Measurements from ENCODE around the gene PATJ.
A peak's percentile ranks its signal among the peaks of the same experiment; 100 is the strongest.

The PATJ gene

DNA sequence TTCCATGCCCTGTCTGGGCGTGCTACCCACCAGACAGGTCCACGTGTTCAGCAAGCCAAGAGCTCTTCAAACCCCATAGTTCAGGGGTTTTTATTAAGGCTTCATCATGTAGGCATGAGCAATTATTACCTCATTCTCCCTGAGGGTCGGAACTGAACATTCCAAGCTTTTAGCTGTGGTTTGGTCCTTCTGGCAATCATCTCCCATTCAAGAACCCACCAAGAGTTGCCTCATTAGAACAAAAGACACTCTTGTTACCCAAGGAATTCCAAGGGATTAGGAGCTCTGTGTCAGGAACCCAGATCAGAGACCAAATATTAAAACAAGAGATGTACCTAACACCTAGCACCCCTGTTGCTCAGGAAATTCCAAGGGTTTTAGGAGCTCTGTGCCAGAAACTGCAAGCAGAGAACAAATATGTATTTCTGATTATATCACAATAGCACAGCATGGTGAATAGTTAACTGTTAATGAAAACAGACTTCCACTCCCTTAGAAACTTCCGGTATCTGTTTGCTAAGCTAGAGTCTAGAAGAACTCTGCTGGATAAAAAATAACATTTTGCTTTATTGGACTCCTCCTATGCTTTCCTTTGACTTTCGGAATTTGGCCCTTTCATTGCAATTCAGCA lies 251.2 kb downstream of the PATJ start:
- DNase-seq (ENCODE audit: low spot score): no peak

- DNase-seq (ENCODE audit: low spot score): no peak
Measured at GRCh38 chr1:61995641-61996040, 253.4 kb downstream of the PATJ start.

DNA sequence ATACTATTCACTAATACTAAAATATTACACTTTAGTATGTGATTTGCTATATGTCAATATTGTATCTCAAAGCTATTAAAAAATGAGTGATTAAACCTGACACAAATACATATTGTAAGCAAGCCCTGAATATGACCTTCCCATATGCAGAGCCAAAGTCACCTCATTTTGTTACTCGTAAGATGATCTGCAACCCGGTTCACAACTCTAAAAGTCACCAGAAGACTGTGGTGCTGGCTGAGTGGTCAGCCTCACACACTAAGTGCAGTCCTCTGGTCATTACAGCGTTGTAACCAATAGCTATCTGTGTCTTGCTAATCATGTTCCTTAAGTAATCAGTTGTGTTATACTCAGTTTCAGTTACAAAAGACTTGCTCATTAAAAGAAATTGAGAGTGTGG lies 254.8 kb downstream of the PATJ start:
- DNase-seq (ENCODE audit: low spot score): no peak

GRCh38 chr1:62003777-62004176 lies 261.5 kb downstream of the PATJ start:
- no peak for DNase-seq (ENCODE audit: low spot score)

DNA sequence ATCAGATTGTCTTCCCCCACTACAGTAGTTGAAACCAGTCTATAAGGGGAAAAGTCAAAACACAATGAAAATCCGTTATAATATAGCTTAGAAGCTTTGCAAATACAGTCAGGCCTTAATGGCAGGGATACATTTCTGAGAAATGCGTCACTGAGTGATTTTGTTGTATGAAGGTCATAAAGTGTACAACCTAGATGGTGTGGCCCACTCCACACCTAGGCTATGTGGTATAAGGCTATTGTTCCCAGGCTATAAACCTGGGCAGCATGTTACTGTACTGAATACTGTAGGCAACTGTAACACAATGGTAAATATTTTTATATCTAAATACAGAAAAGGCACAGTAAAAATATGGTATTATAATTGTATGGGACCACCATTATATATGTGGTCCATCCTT lies 264.4 kb downstream of the PATJ start:
- no peak for DNase-seq (ENCODE audit: low spot score)

DNA sequence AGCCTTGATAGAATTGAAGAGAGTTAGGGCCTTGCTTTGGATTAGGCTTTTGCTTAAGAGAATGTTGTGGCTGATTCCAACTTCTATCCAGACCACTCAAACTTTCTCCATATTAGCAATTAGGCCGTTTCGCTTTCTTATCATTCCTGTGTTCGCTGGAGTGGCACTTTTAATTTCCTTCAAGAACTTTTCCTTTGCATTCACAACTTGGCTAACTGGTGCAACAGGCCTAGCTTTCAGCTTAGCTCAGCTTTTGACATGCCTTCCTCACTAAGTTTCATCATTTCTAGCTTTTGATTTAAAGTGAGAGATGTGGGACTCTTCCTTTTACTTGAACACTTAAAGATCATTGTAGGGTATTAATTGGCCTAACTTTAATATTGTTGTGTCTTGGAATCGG lies 268.7 kb downstream of the PATJ start:
- DNase-seq (ENCODE audit: low spot score): no peak

DNA sequence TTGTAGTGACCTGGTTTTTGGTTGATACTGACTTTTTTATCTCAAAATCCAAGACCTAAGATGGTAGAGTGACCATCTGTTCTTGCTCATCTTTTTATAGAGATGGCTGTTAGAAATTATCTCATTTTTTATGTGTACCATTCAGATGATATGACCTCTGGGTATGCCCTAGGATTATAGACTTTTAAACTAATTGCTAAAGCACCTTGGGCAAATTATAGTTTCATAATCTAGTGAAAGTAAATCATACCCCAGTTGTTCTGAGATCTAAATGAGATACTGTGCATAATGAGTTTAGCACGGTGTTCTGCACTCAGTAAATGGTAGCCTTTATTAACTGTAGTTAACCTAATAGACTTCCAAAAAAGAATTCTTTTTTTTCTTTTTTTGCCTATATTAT lies 269.8 kb downstream of the PATJ start:
- no peak for DNase-seq (ENCODE audit: low spot score)

DNA sequence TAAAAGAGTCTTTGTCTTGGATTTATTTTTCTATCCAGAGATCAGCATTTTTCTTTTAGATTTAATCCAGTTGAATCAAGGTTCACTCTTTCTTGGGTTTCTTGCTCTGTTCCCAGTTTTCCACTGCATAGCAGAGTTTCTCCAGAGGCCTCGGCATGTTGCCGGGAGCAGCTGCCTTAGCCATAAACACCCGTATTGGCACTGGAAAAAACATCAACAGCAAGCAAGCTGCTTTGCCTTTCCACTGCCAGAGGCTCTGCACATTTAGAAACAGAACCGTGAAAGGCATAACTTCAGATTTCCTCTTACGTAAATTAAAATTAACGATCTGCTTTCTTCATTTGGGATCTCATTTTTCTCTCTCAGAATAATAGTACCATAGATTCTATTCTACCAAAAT lies 270.6 kb downstream of the PATJ start:
- no peak for DNase-seq (ENCODE audit: low spot score)

DNA sequence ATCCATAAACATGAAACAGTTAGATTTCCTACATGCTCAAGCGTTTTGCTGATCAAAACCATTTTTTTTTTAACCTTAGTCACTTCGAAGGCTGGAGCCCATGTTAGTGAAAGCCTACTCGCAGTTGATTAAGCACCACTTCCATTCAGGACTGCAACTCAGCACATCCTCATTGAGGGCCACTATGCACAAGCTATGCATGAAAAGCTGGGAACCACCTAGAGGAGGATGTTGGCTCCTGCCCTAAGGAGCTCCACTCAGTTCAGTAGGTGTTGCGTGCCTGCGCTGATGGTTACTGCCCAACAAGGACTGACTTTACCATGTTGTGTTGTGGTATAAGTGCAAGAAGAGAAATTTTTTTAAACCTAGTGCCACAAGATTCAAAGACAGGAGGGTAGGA lies 271.0 kb downstream of the PATJ start:
- DNase-seq (ENCODE audit: low spot score): no peak

- no peak for DNase-seq (ENCODE audit: low spot score)
Measured at GRCh38 chr1:62022382-62022983, 280.2 kb downstream of the PATJ start.

GRCh38 chr1:62024690-62025089 lies 282.4 kb downstream of the PATJ start:
- DNase-seq (ENCODE audit: low spot score): no peak

DNA sequence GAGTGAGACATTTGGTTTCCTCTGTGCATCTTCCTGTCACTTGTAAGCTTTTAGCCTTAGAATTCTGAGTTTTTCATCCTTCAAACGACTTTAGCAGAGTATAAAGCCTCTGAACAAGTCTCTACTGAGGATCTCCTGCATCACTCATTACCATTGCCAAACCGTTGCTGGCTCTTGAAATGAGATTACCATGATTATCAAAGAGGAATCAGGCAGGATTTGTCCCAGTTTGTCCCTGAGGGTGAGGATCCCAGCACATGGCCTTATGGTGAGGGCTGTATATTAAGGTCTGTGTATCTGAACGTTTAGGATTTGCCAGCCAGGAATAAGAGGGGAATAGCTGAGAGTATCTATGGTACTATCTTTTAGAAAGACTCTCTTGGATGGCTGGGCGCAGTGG lies 282.9 kb downstream of the PATJ start:
- DNase-seq (ENCODE audit: low spot score): no peak

GRCh38 chr1:62025892-62026291 lies 283.6 kb downstream of the PATJ start:
- DNase-seq (ENCODE audit: low spot score): no peak

- DNase-seq (ENCODE audit: low spot score): no peak
Measured at GRCh38 chr1:62029704-62030103, 287.4 kb downstream of the PATJ start.

DNA sequence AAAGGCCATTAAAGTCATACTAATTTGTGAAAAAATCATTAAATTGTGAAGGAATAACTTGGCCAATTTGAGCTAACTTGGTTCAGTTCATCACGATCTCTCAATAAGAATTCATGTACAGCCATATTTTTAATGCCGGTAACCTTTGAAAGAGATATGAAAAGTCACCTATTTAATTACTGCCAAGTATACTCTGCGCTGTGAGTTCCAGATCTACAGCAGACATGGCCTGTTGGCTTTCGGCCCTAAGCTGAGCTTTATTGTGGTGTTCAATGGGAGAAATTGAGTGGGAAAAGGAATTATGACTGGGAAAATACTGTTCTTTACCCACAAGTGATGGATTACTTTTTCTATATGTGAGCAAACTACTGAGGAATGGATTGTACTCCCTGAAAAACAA lies 292.5 kb downstream of the PATJ start:
- no peak for DNase-seq (ENCODE audit: low spot score)

DNA sequence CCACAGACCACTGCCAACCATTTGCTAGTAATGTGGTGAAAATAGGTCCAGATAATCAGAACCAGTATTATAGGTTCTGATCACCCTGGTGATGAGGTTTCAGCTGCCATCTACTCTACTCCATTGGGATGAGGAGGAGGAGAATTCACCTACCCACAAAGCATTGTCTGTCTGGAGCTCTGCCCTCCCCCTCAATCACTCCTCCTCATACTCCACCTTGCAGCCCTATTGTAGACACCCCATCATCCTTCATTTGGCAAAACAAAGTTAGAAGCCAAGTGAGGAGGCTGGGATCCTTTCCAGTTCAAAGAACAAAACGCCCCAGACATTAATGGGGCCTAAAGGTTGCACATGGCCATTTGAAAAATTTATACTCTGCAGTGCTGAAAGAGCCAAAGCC lies 295.0 kb downstream of the PATJ start:
- no peak for DNase-seq (ENCODE audit: low spot score)

DNA sequence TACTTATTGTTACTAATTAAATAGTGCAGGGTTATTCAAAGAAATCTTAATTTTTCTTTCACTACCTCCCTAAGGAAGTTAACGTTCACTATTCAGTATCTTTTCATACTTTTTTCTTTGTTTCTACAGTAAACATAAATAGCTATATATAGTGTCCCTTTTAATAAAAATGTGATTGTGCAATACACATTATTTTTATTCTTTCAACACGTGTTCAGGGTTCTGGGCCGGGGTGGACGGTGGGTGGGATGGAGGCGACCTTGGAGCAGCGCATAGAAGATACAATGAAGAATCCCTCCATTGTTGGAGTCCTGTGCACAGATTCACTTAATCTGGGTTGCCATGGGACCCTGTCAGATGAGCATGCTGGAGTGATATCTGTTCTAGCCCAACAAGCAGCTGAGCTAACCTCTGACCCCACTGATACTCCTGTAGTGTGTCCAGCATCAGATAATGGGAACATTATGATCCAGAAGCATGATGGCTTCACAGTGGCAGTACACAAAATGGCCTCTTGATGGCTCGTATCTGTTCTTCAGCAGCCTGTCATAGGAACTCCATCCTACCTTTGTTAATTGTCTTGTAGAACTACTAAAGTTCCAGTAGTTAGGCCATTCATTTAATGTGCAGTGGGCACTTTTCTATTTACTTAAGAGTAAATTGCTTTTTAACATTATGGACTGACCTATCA lies 296.5 kb downstream of the PATJ start:
- DNase-seq (ENCODE audit: low spot score): peak; percentile 31

DNA sequence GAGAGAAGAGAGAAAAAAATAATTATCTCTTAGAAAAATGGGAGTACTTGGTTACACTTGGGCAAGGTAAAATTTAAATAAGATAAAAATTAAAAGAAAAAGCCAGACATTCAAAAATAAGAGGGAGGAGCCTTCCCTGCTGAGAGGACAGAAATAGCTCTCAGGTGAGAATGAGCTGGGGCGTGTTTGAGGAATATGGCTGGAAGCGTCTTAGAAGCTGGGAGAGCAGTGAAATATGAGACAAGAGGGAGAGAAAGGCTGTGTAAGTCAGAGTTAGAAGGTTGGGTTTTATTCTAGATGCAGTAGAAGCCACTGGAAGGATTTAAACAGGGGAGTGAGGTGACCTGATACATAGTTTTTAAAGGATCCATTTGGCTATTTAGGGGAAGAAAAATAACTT lies 298.2 kb downstream of the PATJ start:
- no peak for DNase-seq (ENCODE audit: low spot score)

GRCh38 chr1:62040973-62041372 lies 298.7 kb downstream of the PATJ start:
- DNase-seq (ENCODE audit: low spot score): no peak

GRCh38 chr1:62043154-62043553 lies 300.9 kb downstream of the PATJ start:
- DNase-seq (ENCODE audit: low spot score): no peak

- no peak for DNase-seq (ENCODE audit: low spot score)
Measured at GRCh38 chr1:62045574-62045973, 303.3 kb downstream of the PATJ start.

- no peak for DNase-seq (ENCODE audit: low spot score)
Measured at GRCh38 chr1:62046927-62047326, 304.6 kb downstream of the PATJ start.

DNA sequence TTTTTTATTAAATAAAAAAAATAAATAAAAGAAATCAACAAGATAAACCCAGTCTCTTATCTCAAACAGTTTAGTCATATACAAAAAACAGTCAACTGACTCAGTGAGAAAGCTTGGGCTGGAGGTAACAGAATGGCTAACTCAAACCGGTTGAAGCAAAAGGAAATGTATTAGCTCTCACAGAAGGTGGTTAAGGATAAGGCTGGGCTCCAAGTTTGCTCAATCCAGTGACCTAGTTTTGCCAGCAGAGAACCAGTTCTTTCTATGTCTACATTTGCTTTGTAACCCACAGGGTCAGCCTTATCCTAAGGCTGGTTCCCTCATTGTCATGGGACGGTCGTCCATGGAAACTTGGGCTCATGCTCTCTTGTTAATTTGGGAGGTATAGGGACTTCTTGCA lies 307.9 kb downstream of the PATJ start:
- no peak for DNase-seq (ENCODE audit: low spot score)

DNA sequence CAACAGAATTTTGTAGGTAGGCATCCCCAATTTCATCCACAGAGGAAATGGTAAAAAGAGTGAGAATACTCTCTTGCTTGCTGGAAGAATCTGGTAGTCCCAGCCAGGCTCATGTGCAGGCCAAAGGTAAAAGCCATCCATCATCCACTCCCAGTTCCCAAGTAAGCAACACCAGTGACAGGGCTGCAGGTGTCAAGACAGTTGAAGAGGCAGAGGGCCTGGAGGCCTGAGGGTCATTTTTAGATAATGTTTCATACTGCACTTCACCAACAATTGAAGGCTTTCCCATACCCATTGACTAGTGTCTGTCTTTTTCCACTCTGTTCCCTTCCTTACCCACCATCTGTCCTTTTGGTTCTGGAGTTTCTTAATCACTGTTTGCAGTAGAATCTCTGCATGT lies 310.7 kb downstream of the PATJ start:
- no peak for DNase-seq (ENCODE audit: low spot score)

Data from RKO (cell line).